WERI-Rb-1 (cell line): ENCODE data around the gene OPRM1.

Experiments used
- DNase-seq: peaks from one replicate; pipeline ENCODE4 v3.0.0-alpha.2; 2020
- H3K27ac ChIP-seq: fragments of 250-450 bp; sonication (Bioruptor Pico); 2 replicates; pipeline ENCODE4 v1.5.1; 2020; ENCODE audit warnings: mild to moderate bottlenecking, moderate library complexity
- H3K27me3 ChIP-seq: fragments of 250-450 bp; sonication (Bioruptor Pico); 2 replicates; pipeline ENCODE4 v1.5.1; 2021; ENCODE audit warnings: mild to moderate bottlenecking, low read depth, moderate library complexity; ENCODE audit not compliant: insufficient read depth, severe bottlenecking
- H3K36me3 ChIP-seq: fragments of 250-450 bp; sonication (Bioruptor Pico); 2 replicates; pipeline ENCODE4 v1.5.1; 2020; ENCODE audit warnings: mild to moderate bottlenecking, moderate library complexity
- H3K4me3 ChIP-seq: 2 replicates; pipeline ENCODE4 v1.5.1; 2011; ENCODE audit warnings: low read depth, mild to moderate bottlenecking, control low read depth, low read length
- H3K9me3 ChIP-seq: fragments of 250-450 bp; sonication (Bioruptor Pico); 2 replicates; pipeline ENCODE4 v1.5.1; 2021; ENCODE audit warnings: mild to moderate bottlenecking, moderate library complexity; ENCODE audit not compliant: severe bottlenecking
- CTCF ChIP-seq: IDR thresholded peaks from 2 replicates; pipeline ENCODE4 v1.5.1; 2011; ENCODE audit warnings: low read depth, mild to moderate bottlenecking, control low read depth, inconsistent platforms, low read length

Gene OPRM1

GRCh38 chr6:154213782-154214181, 174.7 kb downstream of the OPRM1 start:
- no peak for TF ChIP-seq CTCF

DNA sequence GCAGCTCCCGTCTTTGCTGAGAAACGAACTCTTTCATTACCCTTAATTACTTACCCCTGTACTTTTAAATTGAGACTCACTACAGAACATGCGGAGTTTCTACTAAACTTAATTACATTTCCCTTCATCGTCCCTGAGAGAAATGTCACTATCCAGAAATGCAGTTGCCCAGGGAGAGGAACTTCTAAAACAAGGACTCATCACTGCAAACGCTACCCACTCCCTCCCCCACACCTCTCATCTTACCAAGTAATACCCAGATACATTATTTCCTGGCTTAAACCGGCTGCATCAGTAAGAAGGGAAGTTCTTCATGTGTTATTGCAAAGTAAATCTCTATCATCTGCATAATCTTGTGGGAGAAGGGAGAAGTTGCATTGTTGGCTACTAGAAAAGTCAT, 179.3 kb downstream of the OPRM1 start:
- Histone ChIP-seq H3K27ac (no peak overlapping the region), H3K4me3 (no peak overlapping the region), H3K9me3 (no peaks in the 10 kb centered on the region), H3K27me3 (no peaks in the 10 kb centered on the region), H3K36me3 (no peaks in the 10 kb centered on the region)
- no peak for TF ChIP-seq CTCF
- peak; percentile 14 for DNase-seq

More at GRCh38 chr6:154213782-154214181, 174.7 kb downstream of the OPRM1 start:
- Histone ChIP-seq H3K27ac (no peak overlapping the region), H3K4me3 (no peak overlapping the region), H3K27me3 (no peaks in the 10 kb centered on the region), H3K36me3 (no peaks in the 10 kb centered on the region), H3K9me3 (no peaks in the 10 kb centered on the region)
- no peak for DNase-seq

- no peak for DNase-seq
- Histone ChIP-seq H3K27ac (no peak overlapping the region), H3K36me3 (no peaks in the 10 kb centered on the region), H3K27me3 (no peaks in the 10 kb centered on the region), H3K9me3 (no peaks in the 10 kb centered on the region), H3K4me3 (no peak overlapping the region)
- no peak for TF ChIP-seq CTCF
Measured at GRCh38 chr6:154218787-154219186, 179.7 kb downstream of the OPRM1 start.

GRCh38 chr6:154219250-154219649, 180.2 kb downstream of the OPRM1 start:
- Histone ChIP-seq H3K27ac (no peak overlapping the region), H3K9me3 (no peaks in the 10 kb centered on the region), H3K27me3 (no peaks in the 10 kb centered on the region), H3K4me3 (no peak overlapping the region), H3K36me3 (no peaks in the 10 kb centered on the region)
- TF ChIP-seq CTCF: no peak
- DNase-seq: no peak

- no peaks in the 10 kb centered on the region for H3K36me3 ChIP-seq
- H3K4me3 ChIP-seq: no peak overlapping the region
- no peaks in the 10 kb centered on the region for H3K27me3 ChIP-seq
- H3K27ac ChIP-seq: peak overlapping the region; percentile 49
- no peak for DNase-seq
- TF ChIP-seq CTCF: no peak
- H3K9me3 ChIP-seq: no peaks in the 10 kb centered on the region
Measured at GRCh38 chr6:154222716-154223115, 183.7 kb downstream of the OPRM1 start.

DNA sequence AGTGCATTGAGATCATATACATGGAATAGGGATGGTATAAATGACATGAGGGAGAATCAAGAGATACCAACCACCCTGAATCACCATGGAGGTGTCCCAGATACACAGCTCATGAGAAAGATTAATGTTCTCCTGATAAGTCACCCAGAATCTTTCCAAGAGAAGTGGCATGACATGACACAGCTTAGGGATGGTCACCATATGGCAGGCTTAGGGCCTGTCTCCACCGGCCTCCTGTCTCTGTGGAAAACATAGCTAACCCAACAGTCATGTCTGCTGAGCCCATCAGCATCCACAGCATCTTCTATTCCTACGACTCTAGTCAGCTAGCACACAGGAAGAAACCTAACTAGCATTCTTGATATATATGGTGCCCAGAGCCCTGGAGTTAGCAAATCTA, 184.3 kb downstream of the OPRM1 start:
- no peaks in the 10 kb centered on the region for H3K9me3 ChIP-seq
- no peaks in the 10 kb centered on the region for H3K36me3 ChIP-seq
- H3K27ac ChIP-seq: peak overlapping the region; percentile 54
- no peaks in the 10 kb centered on the region for H3K27me3 ChIP-seq
- no peak for TF ChIP-seq CTCF
- peak; percentile 75 for DNase-seq
- H3K4me3 ChIP-seq: no peak overlapping the region
